GM19397 (cell line): ENCODE measurements around the gene PRR11.
"Not testable (repeated sequence)": the region's sequence is repeated elsewhere in the genome, so short reads cannot be mapped to it uniquely, and the experiment has no call there.

ENCODE experiments used
- ATAC-seq: cut with Tn5 transposase; IDR thresholded peaks from one replicate; pipeline ENCODE4 v1.9.1; 2021; ENCODE audit warnings: mild to moderate bottlenecking, moderate library complexity; ENCODE audit not compliant: unreplicated experiment

PRR11 gene

GRCh38 chr17:59155439-59156177, at the start of gene PRR11:
Gene PRR11 (plus strand): TSS chr17:59155746. CDS start chr17:59169753, 14,007 bp downstream.
- peak; percentile 85 for ATAC-seq

- peak; percentile 20 for ATAC-seq
Measured at GRCh38 chr17:59105852-59106462, 49.6 kb upstream of the PRR11 start.

- ATAC-seq: peak; percentile 97
Measured at GRCh38 chr17:59106463-59107305, 48.9 kb upstream of the PRR11 start, which contains the start of gene TRIM37. Gene TRIM37 (minus strand): TSS chr17:59106880. CDS start chr17:59106461, 419 bp downstream.

- ATAC-seq: no peak
Measured at GRCh38 chr17:59107306-59107670, 48.3 kb upstream of the PRR11 start.

GRCh38 chr17:59108400-59109102, 47.0 kb upstream of the PRR11 start:
- ATAC-seq: no peak

- no peak for ATAC-seq
Measured at GRCh38 chr17:59110973-59111372, 44.6 kb upstream of the PRR11 start.

GRCh38 chr17:59111539-59111938, 44.0 kb upstream of the PRR11 start:
- ATAC-seq: no peak

- ATAC-seq: no peak
Measured at GRCh38 chr17:59115474-59115873, 40.1 kb upstream of the PRR11 start.

GRCh38 chr17:59121901-59122480, 33.6 kb upstream of the PRR11 start:
- no peak for ATAC-seq

GRCh38 chr17:59124665-59125064, 30.9 kb upstream of the PRR11 start:
- ATAC-seq: no peak

- no peak for ATAC-seq
Measured at GRCh38 chr17:59126809-59127417, 28.6 kb upstream of the PRR11 start.

GRCh38 chr17:59129814-59130213, 25.7 kb upstream of the PRR11 start:
- ATAC-seq: no peak

- no peak for ATAC-seq
Measured at GRCh38 chr17:59131131-59131530, 24.4 kb upstream of the PRR11 start.

- not testable (repeated sequence) for ATAC-seq
Measured at GRCh38 chr17:59138339-59138738, 17.2 kb upstream of the PRR11 start.

- no peak for ATAC-seq
Measured at GRCh38 chr17:59139939-59140338, 15.6 kb upstream of the PRR11 start.

GRCh38 chr17:59141860-59142259, 13.7 kb upstream of the PRR11 start:
- ATAC-seq: no peak

- no peak for ATAC-seq
Measured at GRCh38 chr17:59145571-59146096, 9.9 kb upstream of the PRR11 start.

- no peak for ATAC-seq
Measured at GRCh38 chr17:59149051-59149450, 6.5 kb upstream of the PRR11 start.

- ATAC-seq: no peak
Measured at GRCh38 chr17:59149841-59150511, 5.6 kb upstream of the PRR11 start.
